GM18873 (cell line): ENCODE measurements around the gene KCP.

Experiments used
- ATAC-seq: cut with Tn5 transposase; IDR thresholded peaks from one replicate; pipeline ENCODE4 v1.9.1; 2021; ENCODE audit warnings: mild to moderate bottlenecking, moderate library complexity, moderate number of reproducible peaks; ENCODE audit not compliant: unreplicated experiment, low FRiP score

Gene KCP

GRCh38 chr7:128843938-128844621 lies 66.4 kb downstream of the KCP start:
- ATAC-seq, result no peak

- no peak for ATAC-seq
Observed at GRCh38 chr7:128842674-128843641, 67.6 kb downstream of the KCP start.

- ATAC-seq, result no peak
Observed at GRCh38 chr7:128841921-128842673, 68.4 kb downstream of the KCP start.

- no peak for ATAC-seq
Observed at GRCh38 chr7:128841171-128841690, 69.3 kb downstream of the KCP start.

GRCh38 chr7:128840326-128841170 lies 70.0 kb downstream of the KCP start:
- ATAC-seq, result no peak

GRCh38 chr7:128839751-128840177 lies 70.7 kb downstream of the KCP start:
- no peak for ATAC-seq

GRCh38 chr7:128838981-128839731 lies 71.4 kb downstream of the KCP start:
- ATAC-seq, result no peak

GRCh38 chr7:128838109-128838779 lies 72.3 kb downstream of the KCP start:
- ATAC-seq, result no peak

GRCh38 chr7:128837521-128837921 lies 73.0 kb downstream of the KCP start:
- ATAC-seq, result no peak

- no peak for ATAC-seq
Observed at GRCh38 chr7:128836729-128837348, 73.7 kb downstream of the KCP start.

GRCh38 chr7:128835790-128836641 lies 74.5 kb downstream of the KCP start:
- ATAC-seq, result no peak

- ATAC-seq, result no peak
Observed at GRCh38 chr7:128835231-128835751, 75.2 kb downstream of the KCP start.

- no peak for ATAC-seq
Observed at GRCh38 chr7:128833946-128834325, 76.6 kb downstream of the KCP start.

GRCh38 chr7:128833148-128833945 lies 77.2 kb downstream of the KCP start:
- no peak for ATAC-seq

GRCh38 chr7:128832880-128833147 lies 77.7 kb downstream of the KCP start:
- ATAC-seq, result no peak
